Spleen (tissue), 11 donors: ENCODE measurements around the gene FEZ2. TPM values are rescaled to one million over a fixed set of nuclear protein-coding genes. Genes with fewer than 3 reads are reported as not detected.

Source experiments
- DNase-seq: peaks from one replicate; pipeline ENCODE4 v3.0.0-alpha.2; 2020
- H3K27ac ChIP-seq, 8 donors: fragments of 200-600 bp; sonication (generic) in 7 of 8; 1 replicate in 4 of 8; 2 replicates in 4 of 8; pipeline versions ENCODE4 v1.5.0 to v1.8.0; 2016 to 2021; ENCODE audit warnings: inconsistent platforms in 4 of 8, mild to moderate bottlenecking in 4 of 8, moderate library complexity in 1 of 8
- H3K27me3 ChIP-seq, 7 donors: fragments of 200-600 bp; sonication (generic) in 6 of 7; replicated peaks in 1 of 7; 1 replicate in 4 of 7; 2 replicates in 3 of 7; pipeline versions ENCODE4 v1.5.0 to v1.8.0; 2016 to 2021; ENCODE audit warnings: inconsistent platforms in 3 of 7, mild to moderate bottlenecking in 1 of 7
- H3K36me3 ChIP-seq, 6 donors: fragments of 200-600 bp; sonication (generic) in 5 of 6; 1 replicate in 4 of 6; 2 replicates in 2 of 6; pipeline versions ENCODE4 v1.5.0 to v1.8.0; 2016 to 2021; ENCODE audit warnings: inconsistent platforms in 2 of 6
- H3K4me1 ChIP-seq, 6 donors: fragments of 200-600 bp; sonication (generic) in 5 of 6; 1 replicate in 3 of 6; 2 replicates in 3 of 6; pipeline versions ENCODE4 v1.5.0 to v1.8.0; 2016 to 2021; ENCODE audit warnings: inconsistent platforms in 3 of 6
- H3K4me3 ChIP-seq, 8 donors: fragments of 200-600 bp; sonication (generic) in 7 of 8; 1 replicate in 4 of 8; 2 replicates in 4 of 8; pipeline versions ENCODE4 v1.5.0 to v1.8.0; 2016 to 2021; ENCODE audit warnings: inconsistent platforms in 4 of 8, mild to moderate bottlenecking in 4 of 8, moderate library complexity in 2 of 8
- H3K9me3 ChIP-seq, 8 donors: fragments of 200-600 bp; sonication (generic) in 7 of 8; 1 replicate in 4 of 8; 2 replicates in 4 of 8; pipeline versions ENCODE4 v1.5.0 to v1.8.0; 2016 to 2021; ENCODE audit warnings: inconsistent platforms in 4 of 8
- CTCF ChIP-seq, 11 experiments: fragments of 200-600 bp in 7 of 11; fragments of 450-650 bp in 4 of 11; sonication (generic) in 4 of 11; IDR thresholded peaks in 8 of 11; conservative IDR thresholded peaks in 3 of 11; 1 replicate in 7 of 11; 2 replicates in 4 of 11; pipeline versions ENCODE4 v1.4.0 to v1.8.0; 2016 to 2021; ENCODE audit warnings: antibody characterized with exemption in 11 of 11, inconsistent platforms in 4 of 11, mild to moderate bottlenecking in 1 of 11
- POLR2A ChIP-seq, 3 donors: fragments of 450-650 bp; IDR thresholded peaks; one replicate each; pipeline ENCODE4 v1.5.1; 2017; ENCODE audit warnings: antibody characterized with exemption in 3 of 3, mild to moderate bottlenecking in 1 of 3
- POLR2AphosphoS5 ChIP-seq, 3 donors: sonication (generic); formaldehyde crosslinking; IDR thresholded peaks; one replicate each; pipeline ENCODE4 v1.5.1; 2017; ENCODE audit warnings: antibody characterized with exemption in 3 of 3
- WGBS, 5 donors: extraction: QIAGEN DNeasy Blood & Tissue Kit in 3 of 5; methylation state at CpG; one replicate each; pipeline versions ENCODE4 v1.1.5 to v1.1.7; 2013 to 2018; 5-methylcytosine and 5-hydroxymethylcytosine counted together
- intact Hi-C: fragments of 100-400 bp; cut with DNase I; formaldehyde crosslinking; loops from one replicate; pipeline ENCODE4 v1.15.0; 2023; ENCODE audit warnings: low total_unique reads
- polyA plus RNA-seq, 3 donors: library from polyadenylated mRNA; stranded (reverse); fragments of 200-250 nt; gene quantifications; one replicate each; pipeline ENCODE4 v1.2.1, GENCODE V29; 2013
- total RNA-seq, 7 donors: library from RNA; depleted of rRNA in 3 of 7; stranded (reverse); fragments of >200 nt in 3 of 7; fragmentation: NEBNext Ultra II Directional in 4 of 7; extraction: Animal tissue kit (Norgen Biotek cat#: 25700) in 4 of 7; gene quantifications; one replicate each; pipeline versions ENCODE4 v1.1.0 to v1.2.1, GENCODE V29; 2016 to 2021
- donor health status: healthy with polysubstance abuse.
- donor health status: DM: no; HTN: no; CAD: no; lungs with moderate emphysema.
- donor health status: DM: no; HTN: no; CAD: no.
- donor health status: Bipolar disorder and iron deficiency.
- donor health status: healthy.
- donor health status: DM: no; HTN: no; CAD: no.
- donor health status: DM: yes; HTN: yes; CAD: no.

Gene FEZ2
- total and polyA plus RNA-seq, 10 donors = 12.2 to 76.9 (median 57.1) TPM

GRCh38 chr2:36523153-36523552 is 74.8 kb downstream of the FEZ2 start:
- intact Hi-C loops = no loop called here
- peaks cover 0 to 94% (median 30%) of the 10 kb centered on the region in 6 donors for H3K36me3 ChIP-seq
- WGBS, 5 donors = 73 to 88% (median 85%) methylated on average over 4 of the region's 4 CpGs

GRCh38 chr2:36520431-36520830 is 77.5 kb downstream of the FEZ2 start:
- peaks cover 0 to 100% (median 52%) of the 10 kb centered on the region in 6 donors for H3K36me3 ChIP-seq
- no peak overlapping the region for H3K27ac ChIP-seq
- WGBS, 5 donors = 77 to 96% (median 90%) methylated on average over 4 of the region's 4 CpGs
- intact Hi-C loops = no loop called here
- H3K27me3 ChIP-seq = no peaks in the 10 kb centered on the region
- no peak for DNase-seq
- H3K4me1 ChIP-seq = no peaks in the 10 kb centered on the region
- H3K4me3 ChIP-seq = no peak overlapping the region
- H3K9me3 ChIP-seq = no peaks in the 10 kb centered on the region
- TF ChIP-seq CTCF (IDR thresholded peaks at IDR 0.05 in 8 of 11, conservative IDR thresholded peaks at IDR 0.05 in 3 of 11) (no peak), POLR2AphosphoS5 (IDR thresholded peaks at IDR 0.05) (no peak), POLR2A (IDR thresholded peaks at IDR 0.05) (no peak)

More at GRCh38 chr2:36523153-36523552, 74.8 kb downstream of the FEZ2 start:
- Histone ChIP-seq H3K9me3 (no peaks in the 10 kb centered on the region), H3K27ac (no peak overlapping the region), H3K27me3 (no peaks in the 10 kb centered on the region), H3K4me1 (no peaks in the 10 kb centered on the region), H3K4me3 (no peak overlapping the region)
- TF ChIP-seq POLR2A (IDR thresholded peaks at IDR 0.05) (no peak), POLR2AphosphoS5 (IDR thresholded peaks at IDR 0.05) (no peak), CTCF (IDR thresholded peaks at IDR 0.05 in 8 of 11, conservative IDR thresholded peaks at IDR 0.05 in 3 of 11) (no peak)
- DNase-seq = no peak

GRCh38 chr2:36516136-36516870 is 81.7 kb downstream of the FEZ2 start:
- 76 to 91% (median 89%) methylated on average over 8 of the region's 8 CpGs for WGBS, 5 donors
- H3K9me3 ChIP-seq = no peaks in the 10 kb centered on the region
- H3K27me3 ChIP-seq = no peaks in the 10 kb centered on the region
- no peak overlapping the region for H3K27ac ChIP-seq
- no peak overlapping the region for H3K4me3 ChIP-seq
- peaks cover 0 to 100% (median 56%) of the 10 kb centered on the region in 6 donors for H3K36me3 ChIP-seq
- DNase-seq = no peak
- no peaks in the 10 kb centered on the region for H3K4me1 ChIP-seq
- TF ChIP-seq CTCF (IDR thresholded peaks at IDR 0.05 in 8 of 11, conservative IDR thresholded peaks at IDR 0.05 in 3 of 11) = no peak
- no peak for TF ChIP-seq POLR2AphosphoS5 (IDR thresholded peaks at IDR 0.05)
- no peak for TF ChIP-seq POLR2A (IDR thresholded peaks at IDR 0.05)
- intact Hi-C loops = no loop called here

- Histone ChIP-seq H3K9me3 (no peaks in the 10 kb centered on the region), H3K36me3 (peaks cover 0 to 98% (median 54%) of the 10 kb centered on the region in 6 donors), H3K27me3 (no peaks in the 10 kb centered on the region), H3K4me3 (no peak overlapping the region), H3K27ac (no peak overlapping the region), H3K4me1 (no peaks in the 10 kb centered on the region)
- TF ChIP-seq CTCF (IDR thresholded peaks at IDR 0.05 in 8 of 11, conservative IDR thresholded peaks at IDR 0.05 in 3 of 11) (no peak), POLR2AphosphoS5 (IDR thresholded peaks at IDR 0.05) (no peak)
- DNase-seq = no peak
- intact Hi-C loops = no loop called here
- WGBS, 5 donors = 90 to 96% (median 93%) methylated on average over 7 of the region's 7 CpGs
Measured at GRCh38 chr2:36515538-36515937, 82.4 kb downstream of the FEZ2 start.
